ENCODE measurements around the gene UPF2. TPM values are rescaled to one million over a fixed set of nuclear protein-coding genes. Genes with fewer than 3 reads are reported as not detected.

The UPF2 gene
- total and polyA plus RNA-seq, 2 of the 13 experiments (the other 11 are each of a cell fraction or from before 2014, with no cell fraction given) = 6.2 to 14.5 TPM

- 0 out of 2 replicates have a peak, but pooled peaks have one; percentile 55 for TF ChIP-seq ZNF639 (CRISPR knock-in tag; conservative IDR thresholded peaks at IDR 0.05)
- no peak for TF ChIP-seq ZKSCAN5 (CRISPR knock-in tag; IDR thresholded peaks at IDR 0.05)
- no peak for TF ChIP-seq PRDM4 (CRISPR knock-in tag; IDR thresholded peaks at IDR 0.05; ENCODE audit: borderline replicate concordance)
- TF ChIP-seq U2AF1 (optimal IDR thresholded peaks at IDR 0.05; ENCODE audit: low read depth, low read length) = no peak
- TF ChIP-seq POGZ (CRISPR knock-in tag; IDR thresholded peaks at IDR 0.05) = peak; percentile 40
- 0 out of 2 replicates have a peak, but pooled peaks have one; percentile 66 for TF ChIP-seq RFXANK (CRISPR knock-in tag; IDR thresholded peaks at IDR 0.05)
- TF ChIP-seq MXI1 (IDR thresholded peaks at IDR 0.05; ENCODE audit: borderline replicate concordance, low read depth, low read length) = peak; percentile 82; the same call in 1 of the 3 replicates
- TF ChIP-seq HNF1B (CRISPR knock-in tag; IDR thresholded peaks at IDR 0.05) = peak; percentile 76
- TF ChIP-seq KLF11 (CRISPR knock-in tag; IDR thresholded peaks at IDR 0.05) = peak; percentile 71; the same call in 1 of the 2 replicates
- TF ChIP-seq HMGXB3 (CRISPR knock-in tag; IDR thresholded peaks at IDR 0.05; ENCODE audit: borderline replicate concordance) = peak; percentile 98
- TF ChIP-seq SIX1 (CRISPR knock-in tag; IDR thresholded peaks at IDR 0.05; ENCODE audit: borderline replicate concordance) = peak; percentile 63; the same call in 1 of the 2 replicates
- TF ChIP-seq PATZ1 (CRISPR knock-in tag; IDR thresholded peaks at IDR 0.05) = peak; percentile 21; the same call in 1 of the 2 replicates
- TF ChIP-seq KLF16 (CRISPR knock-in tag; IDR thresholded peaks at IDR 0.05) = peak in 1 of 2 experiments; percentile 75; a peak in 2 of 4 replicates
Measured at GRCh38 chr10:12068449-12069269, 26.1 kb upstream of the UPF2 start, which contains the start of gene DHTKD1 (continued).
